SIG-M5 (cell line): Measurements from ENCODE around the gene FOXP4.
"Not testable (repeated sequence)": the region's sequence is repeated elsewhere in the genome, so short reads cannot be mapped to it uniquely, and the experiment has no call there.

Source experiments
- DNase-seq: peaks from one replicate; lab custom pipeline; 2025; lab: John Stamatoyannopoulos, UW

Gene FOXP4

DNA sequence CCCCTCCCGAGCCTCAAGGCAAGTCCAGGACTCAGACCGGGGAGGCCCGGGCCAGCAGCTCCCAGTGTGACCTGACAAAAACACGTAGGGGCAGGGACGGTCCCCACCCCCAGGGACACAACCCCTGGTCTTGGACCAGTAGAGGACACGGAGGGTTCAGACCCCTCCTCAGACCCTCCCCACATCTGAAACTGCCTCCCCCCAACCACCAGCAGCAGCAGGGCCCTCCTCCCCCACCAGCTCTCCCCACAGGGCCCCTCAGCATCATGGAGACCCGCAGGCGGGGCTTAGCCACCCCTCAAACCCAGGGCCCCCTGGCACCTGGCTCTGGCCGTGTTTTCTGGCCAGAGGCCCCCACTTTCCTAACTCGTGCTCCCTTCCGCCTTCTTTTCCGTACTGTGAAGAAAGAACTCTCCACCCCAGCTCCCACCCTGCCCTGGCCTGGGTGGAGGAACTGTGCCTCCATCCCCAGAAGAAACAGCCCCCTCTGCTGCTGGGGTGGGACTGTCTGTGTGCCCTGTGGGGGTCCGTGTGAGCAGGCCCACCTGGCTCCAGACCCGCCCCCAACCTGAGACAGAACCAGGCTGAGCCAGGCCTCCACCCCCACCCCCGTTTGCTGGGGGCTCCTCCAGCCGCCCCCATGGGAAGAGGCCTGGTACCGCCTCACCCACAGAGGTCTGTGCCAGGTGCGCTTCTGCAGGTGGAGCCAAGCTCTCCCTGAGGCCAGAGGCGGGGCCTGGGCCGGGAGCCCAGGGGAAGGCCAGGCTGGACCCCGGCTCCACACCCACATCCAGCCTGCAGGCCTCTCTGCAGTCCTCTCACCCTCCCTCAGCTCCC is 53.1 kb downstream of the FOXP4 start:
- DNase-seq, result no peak

DNA sequence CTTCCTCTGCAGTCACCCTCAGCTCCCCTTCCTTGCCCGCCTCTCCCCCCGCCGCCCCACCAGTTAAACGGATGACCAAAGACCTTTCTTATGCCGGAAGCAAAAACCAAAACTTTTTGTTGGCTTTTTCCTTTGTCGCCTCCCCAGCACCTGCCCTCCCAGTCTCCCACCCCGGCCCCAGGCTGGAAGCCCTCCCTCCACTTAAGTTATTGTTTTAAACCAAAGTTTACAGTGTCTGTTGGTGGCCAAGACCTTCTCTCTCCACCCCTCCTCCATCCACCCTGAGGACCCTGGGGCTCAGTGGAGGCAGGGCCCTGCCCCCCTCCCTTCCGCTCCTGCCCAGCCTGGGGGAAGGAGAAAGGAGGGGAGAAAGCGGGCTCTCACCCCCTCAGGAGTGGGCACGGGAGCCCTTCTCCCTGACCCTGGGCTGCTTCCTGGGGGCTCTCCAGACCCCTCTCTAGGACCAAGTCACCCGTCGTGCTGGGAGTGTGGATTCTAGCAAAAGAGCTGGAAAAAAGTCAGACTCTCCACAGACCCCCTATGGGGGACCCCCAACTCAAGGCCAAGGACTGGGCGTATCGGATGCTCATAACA is 53.8 kb downstream of the FOXP4 start:
- no peak for DNase-seq

DNA sequence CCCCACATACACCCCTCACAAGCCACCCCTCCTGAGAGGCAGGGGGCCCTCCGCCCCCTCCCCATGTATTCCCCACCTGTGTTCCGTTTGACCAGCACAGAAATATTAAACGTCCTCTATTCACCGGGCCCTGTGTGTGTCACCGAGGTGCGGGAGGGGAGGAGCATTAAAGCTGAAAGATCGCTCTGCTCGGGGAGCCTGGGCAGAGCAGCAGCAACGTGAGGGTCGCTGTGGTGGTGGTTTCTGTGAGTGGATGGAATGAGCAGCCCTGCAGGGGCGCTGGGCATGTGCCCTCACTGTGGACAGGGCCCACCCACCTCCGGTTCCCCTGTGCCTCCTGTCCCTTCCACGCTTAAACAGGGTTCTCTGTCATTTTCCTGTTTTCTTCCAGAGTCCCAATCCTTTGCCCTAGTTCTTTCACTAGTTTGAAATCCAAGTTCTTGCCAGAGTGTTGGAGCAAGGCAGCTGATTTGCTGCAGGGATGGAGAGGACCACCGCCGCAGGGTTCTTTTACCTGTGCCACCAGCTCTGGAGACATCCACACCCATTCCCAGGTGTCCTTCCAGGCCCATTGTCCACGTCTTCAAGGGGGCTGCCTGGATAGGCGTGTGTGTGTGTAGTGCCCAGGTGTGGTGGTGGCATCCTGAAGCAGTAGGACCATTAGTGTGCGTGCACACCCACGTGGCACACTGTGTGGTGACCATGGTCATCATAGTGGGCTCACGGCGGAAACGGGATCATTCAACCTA is 54.5 kb downstream of the FOXP4 start:
- no peak for DNase-seq

DNA sequence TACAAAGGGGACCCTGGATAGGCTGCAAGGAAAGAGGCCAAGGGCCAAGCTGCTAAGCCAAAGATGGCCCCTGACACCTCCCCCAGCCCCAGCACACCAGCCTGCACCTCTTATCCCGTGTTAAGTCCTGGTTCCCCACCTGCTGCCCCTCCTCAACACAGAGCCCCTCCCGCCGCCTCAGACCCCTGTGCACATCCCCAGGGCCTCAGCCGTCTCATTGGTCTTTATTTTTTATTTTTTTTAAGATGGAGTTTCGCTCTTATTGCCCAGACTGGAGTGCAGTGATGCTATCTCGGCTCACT is 55.0 kb downstream of the FOXP4 start:
- DNase-seq, result no peak

DNA sequence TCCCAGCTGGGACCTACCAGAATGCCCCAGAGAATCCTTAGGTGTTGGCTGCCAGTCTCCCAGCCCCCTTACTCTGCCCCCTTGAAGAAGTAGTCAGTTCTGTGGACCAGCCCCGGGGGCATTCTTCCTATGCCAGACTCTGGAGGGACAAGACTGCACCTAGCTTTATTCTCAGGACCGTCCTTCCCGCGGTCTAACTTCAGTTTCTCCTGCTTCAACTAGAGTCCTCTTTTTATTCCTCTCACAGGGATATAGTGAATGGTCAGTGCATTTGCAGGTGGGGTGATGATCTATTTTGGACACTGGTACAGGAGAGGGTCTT is 56.2 kb downstream of the FOXP4 start:
- no peak for DNase-seq

DNA sequence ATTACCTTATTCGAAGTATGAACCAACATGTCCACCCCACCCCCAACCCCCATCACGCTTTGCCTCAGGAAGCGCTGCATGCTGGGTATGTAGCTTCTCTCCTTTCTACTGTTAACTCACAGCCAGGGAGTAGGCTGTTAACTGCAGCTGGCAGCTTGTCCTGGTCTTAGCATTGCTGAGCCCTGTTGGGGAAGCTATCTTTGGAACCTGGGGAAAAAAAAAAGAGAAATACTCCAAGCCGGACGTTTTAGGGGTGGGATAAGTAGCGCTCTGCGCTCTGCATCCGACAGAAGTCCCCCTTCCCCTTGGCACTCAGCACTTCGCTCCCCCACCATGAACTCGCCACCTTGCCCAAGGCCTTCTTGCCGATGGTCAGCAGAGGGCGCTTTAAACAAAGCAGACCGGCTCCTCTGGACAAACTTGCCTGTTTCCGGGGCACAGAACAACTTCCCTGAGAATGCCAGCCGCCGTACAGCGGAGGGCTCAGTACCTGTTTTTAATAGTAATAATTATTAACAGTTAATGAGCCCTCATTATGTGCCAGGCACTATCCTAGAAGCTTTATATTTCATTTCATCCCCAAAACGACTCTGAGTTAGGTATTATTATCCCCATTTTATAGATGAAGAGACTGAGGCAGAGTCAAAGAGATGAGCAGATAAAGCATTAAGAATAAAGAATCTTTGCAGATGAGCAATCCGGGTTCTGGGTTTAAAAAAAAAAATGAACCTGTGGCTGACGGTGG is 56.9 kb downstream of the FOXP4 start:
- no peak for DNase-seq

DNA sequence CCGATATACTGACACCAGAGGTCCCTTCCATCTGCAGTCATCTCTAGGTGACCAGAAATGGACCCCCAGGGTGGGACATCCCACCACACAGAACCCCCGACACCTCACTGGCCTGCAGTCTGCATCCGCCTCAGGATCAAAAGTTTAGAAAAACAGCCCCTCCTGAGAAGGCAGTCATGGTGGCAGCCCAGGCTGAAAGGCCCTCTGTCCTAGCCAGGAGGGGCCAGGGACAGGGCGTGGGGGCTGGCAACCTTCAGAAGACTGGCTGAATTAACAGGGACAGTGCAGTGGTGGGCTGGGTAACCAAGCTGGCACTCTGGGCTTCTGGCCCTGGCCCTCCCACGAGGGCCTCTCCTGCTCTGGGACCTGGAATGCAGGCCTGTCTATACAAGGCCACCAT is 57.8 kb downstream of the FOXP4 start:
- DNase-seq, result no peak

DNA sequence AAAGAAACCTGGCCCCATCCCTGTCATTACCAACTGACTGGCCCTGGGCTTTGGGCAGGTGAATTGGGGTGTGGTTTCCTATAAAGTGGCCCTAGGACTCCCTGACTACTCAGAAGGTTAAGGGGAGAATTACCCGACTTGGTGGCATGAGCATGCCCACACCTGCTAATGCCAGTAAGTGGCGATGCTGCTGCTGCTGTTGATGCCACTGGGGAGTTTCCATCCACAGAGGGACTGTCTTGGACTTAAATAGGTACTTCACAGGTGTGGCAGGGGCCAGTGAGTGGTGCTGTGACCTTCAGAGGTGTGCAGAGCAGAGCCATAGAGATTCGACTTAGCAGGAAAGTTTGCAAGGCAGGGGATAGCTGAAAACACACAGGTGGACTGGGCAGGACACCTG is 59.5 kb downstream of the FOXP4 start:
- DNase-seq, result no peak

DNA sequence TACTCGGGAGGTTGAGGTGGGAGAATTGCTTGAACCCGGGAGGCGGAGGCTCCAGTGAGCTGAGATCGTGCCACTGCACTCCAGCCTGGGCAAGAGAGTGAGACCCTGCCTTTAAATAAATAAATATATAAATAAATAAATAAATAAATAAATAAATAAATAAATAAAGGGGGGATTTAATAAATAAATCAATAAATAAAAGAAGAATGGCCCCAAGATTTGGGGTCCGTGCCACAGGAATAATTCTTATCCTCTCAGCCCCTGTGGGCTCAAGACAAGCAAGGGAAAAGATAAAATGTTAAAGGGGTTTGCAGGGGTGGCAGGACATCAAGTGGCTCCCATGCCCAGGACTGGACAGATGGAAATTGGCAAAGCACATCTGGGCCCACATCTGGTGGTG is 60.9 kb downstream of the FOXP4 start:
- no peak for DNase-seq

DNA sequence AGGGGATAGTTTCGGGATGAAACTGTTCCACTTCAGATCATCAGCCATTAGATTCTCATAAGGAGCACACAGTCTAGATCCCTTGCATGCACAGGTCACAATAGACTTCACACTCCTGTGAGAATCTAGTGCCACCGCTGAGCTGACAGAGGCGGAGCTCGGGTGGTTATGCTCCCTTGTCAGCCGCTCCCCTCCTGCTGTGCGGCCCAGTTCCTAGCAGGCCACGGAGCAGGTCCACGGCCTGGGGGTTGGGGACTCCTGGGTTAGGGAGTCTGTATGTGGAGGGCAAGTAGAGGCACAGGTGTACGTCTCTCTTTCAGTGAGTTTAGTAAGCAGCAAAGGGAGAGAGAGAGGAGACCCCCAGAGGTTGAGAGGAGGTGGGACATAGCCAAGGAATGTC is 61.6 kb downstream of the FOXP4 start:
- no peak for DNase-seq

DNA sequence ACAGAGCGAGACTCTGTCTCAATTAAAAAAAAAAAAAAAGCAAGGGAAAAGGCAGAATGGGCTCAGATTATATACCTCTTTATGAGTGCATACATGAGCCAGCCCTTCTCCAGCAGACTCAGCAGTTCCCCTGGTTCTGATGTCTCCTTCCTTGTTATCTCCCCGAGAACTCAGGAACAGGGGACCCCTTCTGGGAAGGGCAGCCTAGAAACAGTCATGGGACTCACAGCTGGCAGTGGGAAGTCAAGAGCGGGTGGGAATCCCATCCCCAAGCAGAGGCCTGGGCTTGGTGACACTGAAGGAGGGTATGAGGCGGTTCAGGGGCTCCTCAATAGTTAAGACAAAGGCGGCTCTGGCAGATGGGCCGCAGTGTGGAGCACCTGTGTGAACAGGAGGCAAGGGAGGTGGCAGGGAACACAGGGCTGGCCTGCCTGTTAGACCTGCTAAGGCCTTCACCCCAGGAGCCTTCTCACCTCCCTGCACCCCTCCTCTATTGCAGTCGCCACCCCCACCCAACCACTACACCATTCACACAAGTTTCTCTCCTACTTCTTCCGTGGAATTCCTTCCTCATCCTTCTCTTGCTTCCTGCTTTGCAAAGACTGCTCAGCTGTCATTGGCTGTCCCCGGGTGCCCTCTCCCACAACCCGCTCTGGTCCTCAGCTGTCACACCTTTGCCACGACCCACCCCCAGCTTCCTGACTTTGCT is 62.4 kb downstream of the FOXP4 start:
- no peak for DNase-seq

DNA sequence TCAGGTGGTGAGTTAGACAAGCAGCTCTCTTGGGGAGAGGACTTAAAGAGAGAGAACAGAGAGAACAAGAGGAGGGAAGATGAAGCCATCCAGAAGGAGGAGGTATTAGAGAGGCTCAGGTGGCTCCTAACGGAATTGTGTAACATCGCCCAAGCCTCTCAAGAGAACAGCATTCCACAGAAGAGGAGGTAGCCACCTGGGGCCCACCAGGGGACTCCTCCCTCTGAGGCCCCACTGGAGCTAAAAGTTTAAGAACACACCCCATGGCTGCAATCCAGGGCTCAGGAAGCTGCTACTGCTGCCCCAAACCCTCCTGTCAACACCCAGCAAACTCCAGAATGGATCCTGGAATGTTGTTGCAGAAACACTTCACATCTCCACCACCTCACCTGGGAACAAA is 68.5 kb downstream of the FOXP4 start:
- no peak for DNase-seq

DNA sequence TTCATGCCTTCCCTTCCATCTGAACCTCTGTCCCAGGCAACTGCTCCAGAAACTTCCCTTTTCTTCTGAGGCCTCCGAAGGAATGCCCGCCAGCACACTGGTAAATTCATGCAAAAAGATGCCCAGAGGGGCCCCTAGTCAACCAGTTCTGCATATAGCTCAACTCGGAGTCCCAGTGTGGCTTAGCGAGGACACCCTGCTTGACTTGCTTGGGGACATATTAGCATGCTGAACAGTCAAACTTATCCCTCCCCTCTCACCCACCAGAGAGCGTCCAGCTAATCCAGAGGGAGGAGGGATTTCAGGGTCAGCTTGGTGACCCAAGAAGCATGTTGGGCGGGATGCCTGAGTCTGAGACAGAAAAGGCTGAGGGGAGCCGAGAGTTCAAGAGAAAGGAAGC is 69.1 kb downstream of the FOXP4 start:
- no peak for DNase-seq

DNA sequence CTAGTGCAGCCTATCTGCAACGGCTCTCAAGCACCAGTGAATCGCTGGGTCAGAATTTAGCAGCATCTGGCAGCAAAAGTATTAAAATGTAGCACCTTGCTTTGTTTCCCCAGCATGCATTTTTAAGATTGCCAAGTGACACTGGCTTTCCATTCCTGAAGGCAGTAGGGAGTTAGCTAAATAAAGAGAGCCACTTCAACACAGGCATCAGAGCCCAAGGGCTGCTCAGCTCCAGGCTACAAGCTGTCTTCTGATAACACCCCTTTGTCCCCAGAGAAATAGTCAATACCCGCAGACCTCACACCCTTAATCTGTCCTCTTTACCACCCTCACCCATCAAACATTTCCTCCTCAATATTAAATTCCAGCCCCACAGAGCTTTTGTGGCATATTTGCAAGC is 72.4 kb downstream of the FOXP4 start:
- DNase-seq, result no peak

DNA sequence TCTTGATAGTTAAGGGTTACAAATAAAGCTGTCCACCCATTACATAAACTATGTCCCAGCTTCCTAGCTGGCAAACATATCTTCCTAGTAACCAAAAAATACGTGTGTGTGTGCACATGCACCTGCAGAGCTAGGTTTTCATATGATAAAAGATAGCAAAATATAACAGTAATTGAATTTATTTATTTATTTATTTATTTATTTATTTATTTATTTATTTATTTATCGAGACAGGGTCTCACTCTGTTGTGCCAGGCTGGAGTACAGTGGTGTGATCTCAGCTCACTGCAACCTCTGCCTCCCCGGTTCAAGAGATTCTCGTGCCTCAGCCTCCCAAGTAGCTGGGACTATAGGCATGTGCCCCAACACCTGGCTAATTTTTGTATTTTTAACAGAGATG is 73.0 kb downstream of the FOXP4 start:
- DNase-seq, result not testable (repeated sequence)

DNA sequence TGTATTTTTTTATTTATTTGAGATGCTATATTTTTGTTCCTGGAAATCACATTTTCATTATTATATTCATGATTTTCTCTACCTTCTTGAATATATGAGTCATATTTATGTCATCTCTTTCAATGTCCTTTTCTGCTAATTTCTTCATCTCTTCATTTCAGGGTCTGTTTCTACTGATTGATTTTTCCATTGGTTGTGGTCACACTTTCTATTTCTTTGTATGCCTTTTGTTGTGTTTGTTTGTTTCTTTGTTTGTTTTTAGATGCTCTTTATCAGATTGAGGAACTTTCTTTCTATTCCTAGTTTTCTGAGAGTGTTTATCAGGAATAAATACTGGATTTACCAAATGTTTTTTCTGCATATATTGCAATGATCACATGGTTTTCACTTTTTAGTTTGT is 75.2 kb downstream of the FOXP4 start:
- DNase-seq, result no peak

DNA sequence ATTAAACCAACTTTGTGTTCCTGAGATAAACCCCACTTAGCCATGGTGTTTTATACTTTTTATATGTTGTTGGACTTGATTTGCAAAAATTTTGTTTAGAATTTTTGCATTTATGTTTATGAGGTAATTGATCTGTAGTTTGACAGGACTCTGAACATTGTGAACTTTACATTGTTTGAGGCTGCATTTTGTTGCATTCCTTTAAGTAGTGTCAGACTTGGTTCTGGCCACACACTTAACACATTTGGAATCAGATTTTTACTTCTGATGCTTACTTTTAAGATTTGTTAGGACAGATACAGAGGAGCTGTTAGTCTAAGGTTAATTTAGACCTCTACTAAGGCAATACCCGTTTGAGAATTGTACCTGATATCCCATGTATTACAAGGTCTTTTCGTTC is 75.6 kb downstream of the FOXP4 start:
- no peak for DNase-seq

DNA sequence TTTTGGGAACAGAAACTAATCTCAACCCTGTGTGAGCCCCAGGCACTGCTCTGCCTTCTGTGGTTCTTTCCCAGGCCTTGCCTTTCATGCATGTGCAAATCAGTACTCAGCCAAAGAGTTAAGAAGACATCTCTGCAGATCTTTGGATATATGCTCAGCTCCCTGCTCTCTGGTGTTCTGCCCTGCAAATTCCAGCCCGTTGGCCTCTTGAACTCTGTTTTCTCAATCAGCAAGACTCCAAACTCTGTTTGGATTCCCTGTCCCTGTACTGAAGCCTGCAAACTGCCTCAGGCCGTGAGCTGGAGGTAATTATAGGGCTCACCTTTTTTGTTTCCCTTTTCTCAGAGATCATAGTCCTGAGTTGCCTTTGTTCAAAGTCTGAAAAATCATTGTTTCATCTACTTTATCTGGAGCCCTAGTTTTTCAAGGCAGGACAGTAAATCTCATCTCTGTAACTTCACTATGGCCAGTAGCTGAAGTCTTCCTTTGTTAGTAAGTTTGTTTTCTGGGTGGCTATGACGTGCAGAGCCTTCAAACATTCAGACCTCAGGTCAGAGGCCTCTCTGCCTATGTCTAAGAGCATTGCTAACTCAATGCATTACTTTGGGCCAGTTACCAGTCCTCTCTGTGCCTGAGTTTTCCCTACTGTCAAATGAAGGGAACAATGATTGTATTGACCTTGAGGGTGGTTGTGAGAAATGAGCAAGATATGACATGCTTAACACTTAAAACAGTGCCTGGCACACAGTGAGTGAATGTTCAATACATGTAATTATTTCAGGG is 76.2 kb downstream of the FOXP4 start:
- DNase-seq, result no peak

DNA sequence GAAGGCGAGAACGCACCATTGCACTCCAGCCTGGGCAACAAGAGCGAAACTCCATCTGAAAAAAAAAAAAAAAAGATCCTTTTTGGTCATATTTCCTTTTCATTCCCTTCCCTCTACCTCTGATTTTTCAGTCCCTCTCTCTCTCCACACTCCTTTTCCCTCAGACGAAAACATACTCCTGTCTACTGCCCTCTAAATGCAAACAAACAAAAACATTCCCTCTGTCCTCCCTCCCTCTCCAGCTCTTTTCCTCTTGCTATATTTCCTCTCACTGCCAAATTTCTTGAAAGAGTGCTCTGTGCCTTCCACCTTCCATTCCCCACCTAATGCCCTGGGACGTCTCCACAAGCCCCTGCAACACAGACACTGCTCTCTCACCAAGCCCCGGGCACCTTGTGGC is 77.1 kb downstream of the FOXP4 start:
- no peak for DNase-seq

DNA sequence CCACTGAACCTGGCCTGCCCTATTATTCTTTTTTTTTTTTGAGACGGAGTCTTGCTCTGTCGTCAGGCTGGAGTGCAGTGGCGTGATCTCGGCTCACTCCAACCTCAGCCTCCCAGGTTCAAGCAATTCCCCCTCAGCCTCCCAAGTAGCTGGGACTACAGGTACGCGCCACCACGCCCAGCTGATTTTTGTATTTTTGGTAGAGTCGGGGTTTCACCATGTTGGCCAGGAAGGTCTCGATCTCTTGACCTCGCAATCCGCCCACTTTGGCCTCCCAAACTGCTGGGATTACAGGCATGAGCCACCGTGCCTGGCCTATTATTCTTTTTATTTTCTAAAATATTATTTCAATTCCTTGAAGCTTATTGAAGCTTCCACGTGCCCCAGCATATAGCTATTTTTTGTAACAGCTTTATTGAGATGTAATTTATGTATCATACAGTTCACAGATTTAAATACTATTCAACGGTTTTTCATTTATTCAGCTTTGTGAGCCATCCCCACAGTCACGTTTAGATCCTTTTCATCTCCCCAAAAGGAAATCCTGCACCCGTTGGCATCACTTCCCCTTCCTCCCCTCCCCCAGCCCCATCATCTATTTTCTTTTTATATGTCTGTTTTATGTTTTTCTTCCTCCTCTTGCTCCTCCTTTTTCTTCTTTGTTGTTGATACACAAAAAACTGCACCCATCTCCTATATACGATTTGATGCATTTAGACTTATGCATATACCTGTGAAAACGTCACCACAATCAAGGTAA is 78.6 kb downstream of the FOXP4 start:
- no peak for DNase-seq

DNA sequence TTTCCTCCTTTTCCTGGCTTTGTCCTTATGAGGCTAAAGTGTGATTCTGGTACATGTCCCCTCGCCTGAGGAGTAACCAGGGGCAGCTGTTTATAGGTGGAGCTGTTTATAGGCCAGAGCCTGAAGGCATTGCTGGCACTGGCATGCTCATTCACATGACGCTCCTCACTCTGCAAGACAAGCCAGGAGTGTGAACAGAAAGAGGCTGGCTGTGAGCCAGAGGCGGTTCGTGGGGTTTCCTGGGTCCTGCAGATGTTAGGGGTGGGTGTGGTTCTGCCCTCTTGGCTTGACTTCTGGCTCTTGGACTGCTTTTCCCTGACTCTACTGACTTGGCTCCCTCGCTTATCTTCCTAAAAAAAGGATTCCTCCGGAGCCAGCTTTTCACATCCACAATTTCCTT is 79.3 kb downstream of the FOXP4 start:
- DNase-seq, result no peak
